Calu3 (cell line): ENCODE results near the gene FARS2. TPM values are rescaled to one million over a fixed set of nuclear protein-coding genes. Genes with fewer than 3 reads are reported as not detected.

Experiments used
- BruUV-seq: library from RNA; stranded (reverse); fragments of 400-500 nt; replicated peaks from 2 replicates; lab custom pipeline; 2021; lab: Mats Ljungman, UMichigan
- CTCF ChIA-PET: fragments of 300-600 bp; sonication (Branson Sonifier 250); formaldehyde crosslinking; loops from one replicate; lab custom pipeline; 2022; ENCODE audit warnings: antibody characterized with exemption; lab: Charles Lee
- DNase-seq: peaks from one replicate; pipeline ENCODE4 v3.0.0; 2022
- H3K27ac Mint-ChIP-seq: one replicate; pipeline ENCODE4 v1.8.0; 2022; ENCODE audit warnings: mixed read lengths; ENCODE audit not compliant: unreplicated experiment
- H3K27me3 Mint-ChIP-seq: one replicate; pipeline ENCODE4 v1.8.0; 2022; ENCODE audit warnings: mixed read lengths; ENCODE audit not compliant: unreplicated experiment
- H3K36me3 Mint-ChIP-seq: one replicate; pipeline ENCODE4 v1.8.0; 2022; ENCODE audit warnings: mild to moderate bottlenecking, moderate library complexity, mixed read lengths; ENCODE audit not compliant: insufficient read depth, unreplicated experiment
- H3K4me1 Mint-ChIP-seq: one replicate; pipeline ENCODE4 v1.8.0; 2022; ENCODE audit warnings: mild to moderate bottlenecking, low read depth, mixed read lengths; ENCODE audit not compliant: unreplicated experiment
- H3K4me3 Mint-ChIP-seq: one replicate; pipeline ENCODE4 v1.8.0; 2022; ENCODE audit warnings: mild to moderate bottlenecking, low read depth, moderate library complexity, mixed read lengths; ENCODE audit not compliant: unreplicated experiment
- H3K9me3 Mint-ChIP-seq: one replicate; pipeline ENCODE4 v1.8.0; 2022; ENCODE audit warnings: low read depth, mixed read lengths; ENCODE audit not compliant: unreplicated experiment
- intact Hi-C: fragments of 100-400 bp; cut with micrococcal nuclease; formaldehyde crosslinking; loops from one replicate; pipeline ENCODE4 v1.10.0; 2022; ENCODE audit not compliant: unreplicated experiment
- total RNA-seq: library from RNA; stranded (reverse); gene quantifications from 2 replicates; pipeline ENCODE4 v1.2.3, GENCODE V29; 2022
- TF ChIP-seq, protein P1 (sequence below): fragments of 200-600 bp; IDR thresholded peaks from one replicate; pipeline ENCODE4 v1.8.0; 2022; ENCODE audit warnings: antibody characterized with exemption; ENCODE audit not compliant: unreplicated experiment

FARS2 gene
- total RNA-seq, 1 experiment from 2014 or later, result 13.4 TPM

DNA sequence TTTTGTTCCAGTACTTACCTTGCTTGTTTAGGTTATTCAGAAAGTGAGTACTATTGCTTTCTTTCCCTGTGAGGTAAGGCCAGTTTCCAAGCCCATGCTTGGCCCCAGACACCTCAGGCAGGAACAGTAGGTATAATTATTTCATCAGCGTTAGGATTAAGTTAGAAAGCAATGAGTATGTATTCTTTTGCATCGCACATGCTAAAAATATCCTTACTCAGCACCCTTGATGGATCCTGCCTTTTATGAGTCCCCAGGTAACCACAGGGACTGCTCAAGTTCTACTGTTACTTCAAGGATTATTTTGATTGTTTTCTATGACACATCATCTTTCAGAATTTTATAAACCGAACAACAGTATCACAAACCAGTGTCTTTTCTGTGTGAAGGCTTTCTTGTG is 128.9 kb downstream of the FARS2 start:
- intact Hi-C loops, result no loop called here
- no peaks in the 10 kb centered on the region for H3K36me3 Mint-ChIP-seq
- H3K27ac Mint-ChIP-seq, result no peak overlapping the region
- no peak overlapping the region for H3K4me3 Mint-ChIP-seq
- no peaks in the 10 kb centered on the region for H3K4me1 Mint-ChIP-seq
- no peaks in the 10 kb centered on the region for H3K9me3 Mint-ChIP-seq
- TF ChIP-seq, protein P1, sequence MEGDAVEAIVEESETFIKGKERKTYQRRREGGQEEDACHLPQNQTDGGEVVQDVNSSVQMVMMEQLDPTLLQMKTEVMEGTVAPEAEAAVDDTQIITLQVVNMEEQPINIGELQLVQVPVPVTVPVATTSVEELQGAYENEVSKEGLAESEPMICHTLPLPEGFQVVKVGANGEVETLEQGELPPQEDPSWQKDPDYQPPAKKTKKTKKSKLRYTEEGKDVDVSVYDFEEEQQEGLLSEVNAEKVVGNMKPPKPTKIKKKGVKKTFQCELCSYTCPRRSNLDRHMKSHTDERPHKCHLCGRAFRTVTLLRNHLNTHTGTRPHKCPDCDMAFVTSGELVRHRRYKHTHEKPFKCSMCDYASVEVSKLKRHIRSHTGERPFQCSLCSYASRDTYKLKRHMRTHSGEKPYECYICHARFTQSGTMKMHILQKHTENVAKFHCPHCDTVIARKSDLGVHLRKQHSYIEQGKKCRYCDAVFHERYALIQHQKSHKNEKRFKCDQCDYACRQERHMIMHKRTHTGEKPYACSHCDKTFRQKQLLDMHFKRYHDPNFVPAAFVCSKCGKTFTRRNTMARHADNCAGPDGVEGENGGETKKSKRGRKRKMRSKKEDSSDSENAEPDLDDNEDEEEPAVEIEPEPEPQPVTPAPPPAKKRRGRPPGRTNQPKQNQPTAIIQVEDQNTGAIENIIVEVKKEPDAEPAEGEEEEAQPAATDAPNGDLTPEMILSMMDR, result no peak
- CTCF ChIA-PET, result no interaction called here
- H3K27me3 Mint-ChIP-seq, result no peaks in the 10 kb centered on the region
- no TSS peak for BruUV-seq
- no peak for DNase-seq

DNA sequence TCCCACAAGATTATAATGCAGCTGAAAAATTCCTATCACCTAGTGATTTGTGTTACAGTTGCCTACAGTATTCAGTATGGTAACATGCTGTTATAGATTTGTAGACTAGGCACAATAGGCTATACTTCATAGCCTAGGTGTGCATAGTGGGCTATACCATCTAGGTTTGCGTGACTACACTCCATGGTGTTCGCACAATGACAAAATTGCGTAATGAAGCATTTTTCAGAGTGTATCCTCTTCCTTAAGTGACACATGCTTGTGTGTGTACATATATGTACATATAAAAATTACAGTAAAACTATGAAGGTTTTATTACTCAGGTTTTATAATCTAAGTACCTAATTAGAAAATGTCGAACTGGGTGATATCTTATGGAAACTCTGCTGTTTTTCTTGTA is 133.0 kb downstream of the FARS2 start:
- BruUV-seq, result no TSS peak
- Mint-ChIP-seq H3K4me1 (no peaks in the 10 kb centered on the region), H3K4me3 (no peak overlapping the region), H3K9me3 (no peaks in the 10 kb centered on the region), H3K36me3 (no peaks in the 10 kb centered on the region), H3K27me3 (no peaks in the 10 kb centered on the region), H3K27ac (no peak overlapping the region)
- intact Hi-C loops, result no loop called here
- DNase-seq, result no peak
- TF ChIP-seq, protein P1, result no peak
- CTCF ChIA-PET, result no interaction called here

DNA sequence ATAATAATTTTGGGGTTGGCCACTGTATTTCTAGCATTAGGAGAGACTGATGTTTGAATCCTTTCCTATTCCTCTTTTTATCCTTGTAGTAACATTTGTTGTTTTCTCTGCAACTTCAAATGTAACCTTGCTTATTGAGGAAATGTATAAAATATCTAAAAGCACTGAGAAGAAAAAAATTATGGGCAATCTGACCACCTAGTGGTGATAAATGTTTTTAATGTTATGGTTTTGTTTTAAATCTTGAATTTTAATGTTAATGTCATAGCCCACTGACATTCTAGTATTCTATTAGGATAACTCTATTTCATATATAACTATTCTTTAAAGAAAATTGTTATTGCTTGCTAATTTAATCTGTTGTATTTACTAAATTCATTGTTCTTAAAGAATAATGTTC is 134.4 kb downstream of the FARS2 start:
- no peak overlapping the region for H3K4me3 Mint-ChIP-seq
- H3K27ac Mint-ChIP-seq, result no peak overlapping the region
- CTCF ChIA-PET, result no interaction called here
- H3K4me1 Mint-ChIP-seq, result no peaks in the 10 kb centered on the region
- DNase-seq, result no peak
- no peaks in the 10 kb centered on the region for H3K27me3 Mint-ChIP-seq
- TF ChIP-seq, protein P1, result no peak
- no TSS peak for BruUV-seq
- no peaks in the 10 kb centered on the region for H3K9me3 Mint-ChIP-seq
- no peaks in the 10 kb centered on the region for H3K36me3 Mint-ChIP-seq
- intact Hi-C loops, result no loop called here

DNA sequence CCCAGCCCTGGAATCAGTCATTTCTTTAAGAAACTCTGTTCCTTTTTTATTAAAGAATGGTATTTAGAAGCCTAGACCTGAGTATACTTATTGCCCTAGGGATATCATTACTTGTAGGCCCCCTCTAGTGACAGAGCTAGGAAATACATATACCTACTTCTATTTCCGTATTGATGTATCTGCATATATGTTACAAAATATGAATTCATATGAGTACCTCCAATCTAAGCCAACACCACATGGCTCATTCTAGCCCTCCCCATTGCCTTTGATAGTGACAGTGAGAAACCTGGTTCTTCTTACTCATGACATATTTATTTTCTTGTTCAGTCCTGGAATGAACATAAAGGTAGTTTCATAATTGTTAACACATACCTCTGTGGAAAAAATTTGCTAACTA is 137.2 kb downstream of the FARS2 start:
- CTCF ChIA-PET, result interaction anchor here (0.6 kb wide), 1 partner anchor 255 kb away, joined by 3 read pairs; no protein-coding TSS in a partner anchor
- intact Hi-C loops, result no loop called here
- Mint-ChIP-seq H3K4me3 (no peak overlapping the region), H3K36me3 (no peaks in the 10 kb centered on the region), H3K9me3 (no peaks in the 10 kb centered on the region), H3K27ac (no peak overlapping the region), H3K27me3 (no peaks in the 10 kb centered on the region), H3K4me1 (no peaks in the 10 kb centered on the region)
- BruUV-seq, result no TSS peak
- DNase-seq, result no peak
- TF ChIP-seq, protein P1, result no peak
